Naive thymus-derived CD8-positive, alpha-beta T cell (primary cell): Measurements from ENCODE around the gene ALPK3. TPM values are rescaled to one million over a fixed set of nuclear protein-coding genes. Genes with fewer than 3 reads are reported as not detected.
A peak's percentile ranks its signal among the peaks of the same experiment; 100 is the strongest.

Experiments used
- ATAC-seq, 2 donors: fragments of 150-1000 bp; cut with Tn5 transposase in 1 of 2; sonication (Bioruptor Pico), chemical (Tn5 transposase) in 1 of 2; 1 replicate in 1 of 2; 2 replicates in 1 of 2; pipeline ENCODE4 v1.10.0; 2021; ENCODE audit warnings: mild to moderate bottlenecking in 2 of 2, moderate library complexity in 2 of 2
- POLR2A ChIA-PET: fragments of 350-600 bp; sonication (Branson Sonifier 250); formaldehyde crosslinking; loops from one replicate; lab custom pipeline; 2021; ENCODE audit warnings: antibody characterized with exemption; lab: Charles Lee
- DNase-seq, 10 donors: peaks; one replicate each; pipeline versions ENCODE4 v3.0.0 to v3.0.0-alpha.2; 2020 to 2022
- H3K27ac Mint-ChIP-seq, 10 donors: one replicate each; pipeline ENCODE4 v1.8.0; 2020 to 2022; ENCODE audit warnings: mild to moderate bottlenecking in 10 of 10, mixed read lengths in 10 of 10, moderate library complexity in 4 of 10, inconsistent platforms in 1 of 10
- H3K27me3 Mint-ChIP-seq, 5 donors: one replicate each; pipeline ENCODE4 v1.8.0; 2021 to 2022; ENCODE audit warnings: mixed read lengths in 5 of 5
- H3K36me3 Mint-ChIP-seq, 3 donors: one replicate each; pipeline ENCODE4 v1.8.0; 2020 to 2022; ENCODE audit warnings: mixed read lengths in 3 of 3, mild to moderate bottlenecking in 2 of 3, inconsistent platforms in 1 of 3
- H3K4me1 Mint-ChIP-seq, 4 donors: one replicate each; pipeline ENCODE4 v1.8.0; 2021 to 2022; ENCODE audit warnings: mixed read lengths in 4 of 4
- H3K4me3 Mint-ChIP-seq, 10 donors: one replicate each; pipeline ENCODE4 v1.8.0; 2020 to 2022; ENCODE audit warnings: mild to moderate bottlenecking in 10 of 10, mixed read lengths in 10 of 10, moderate library complexity in 6 of 10, inconsistent platforms in 1 of 10
- H3K9me3 Mint-ChIP-seq, 9 donors: one replicate each; pipeline ENCODE4 v1.8.0; 2020 to 2022; ENCODE audit warnings: mixed read lengths in 9 of 9, mild to moderate bottlenecking in 3 of 9, inconsistent platforms in 1 of 9, moderate library complexity in 1 of 9
- polyA plus RNA-seq, 3 donors: library from polyadenylated mRNA; unstranded; fragments of 300-500 nt; fragmentation: Illumina TruSeq; gene quantifications; one replicate each; pipeline ENCODE4 v1.2.3, GENCODE V29; 2021
- total RNA-seq, 8 experiments: library from RNA in 2 of 8; stranded (reverse) in 2 of 8; gene quantifications; one replicate each; pipeline ENCODE4 v1.2.3 and lab custom pipeline; 2021 to 2026

Gene ALPK3
- total and polyA plus RNA-seq, 5 experiments from 2014 or later = 0.01 to 0.29 (median 0.11) TPM; not detected in 2

DNA sequence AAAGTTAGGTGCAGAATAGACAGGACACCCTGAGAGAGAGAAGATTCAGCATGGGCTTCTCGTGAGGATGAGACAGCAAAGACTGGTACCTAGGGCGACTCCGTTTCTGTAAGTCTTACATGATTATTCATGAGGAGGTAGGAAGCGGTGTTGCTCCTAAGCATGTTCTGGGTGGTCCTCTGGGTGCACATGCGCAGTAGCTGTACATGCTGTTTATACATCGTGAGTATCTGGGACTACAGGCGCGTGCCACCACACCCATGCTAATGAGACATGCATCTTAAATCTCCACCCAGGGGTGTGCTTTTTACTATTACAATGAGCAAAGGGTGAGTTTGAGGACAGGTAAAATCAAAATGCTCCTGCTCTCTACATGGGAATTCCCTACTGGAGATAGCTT lies 12.3 kb downstream of the ALPK3 start:
- ATAC-seq (no peak), DNase-seq (no peak)
- no peaks in the 10 kb centered on the region for H3K4me1 Mint-ChIP-seq
- H3K9me3 Mint-ChIP-seq = no peaks in the 10 kb centered on the region
- H3K36me3 Mint-ChIP-seq = no peaks in the 10 kb centered on the region
- H3K27me3 Mint-ChIP-seq = peaks cover 0 to 2% (median 0%) of the 10 kb centered on the region in 5 donors
- H3K4me3 Mint-ChIP-seq = no peak overlapping the region
- POLR2A ChIA-PET = no interaction called here
- no peak overlapping the region for H3K27ac Mint-ChIP-seq

DNA sequence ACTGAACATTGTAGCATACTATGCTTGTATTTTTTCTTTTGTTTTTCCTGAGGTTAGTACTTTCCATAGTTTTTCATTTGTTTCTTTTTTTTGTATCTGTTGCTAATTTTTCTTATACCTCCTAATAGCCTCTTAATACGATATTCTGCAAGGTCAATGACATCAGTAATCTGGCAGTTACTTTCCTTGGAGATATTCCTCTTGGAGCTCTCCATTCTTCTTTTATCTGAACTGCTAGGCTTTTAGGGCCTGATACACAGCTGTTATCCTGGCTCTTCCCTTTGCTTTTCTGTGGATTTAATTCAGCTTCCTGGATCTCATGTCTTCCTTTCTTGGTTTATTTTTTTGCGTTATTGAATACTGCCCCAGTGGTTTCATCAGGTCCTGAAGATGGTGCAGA lies 12.9 kb downstream of the ALPK3 start:
- Mint-ChIP-seq H3K27ac (no peak overlapping the region), H3K4me3 (no peak overlapping the region), H3K9me3 (no peaks in the 10 kb centered on the region), H3K4me1 (no peaks in the 10 kb centered on the region), H3K36me3 (no peaks in the 10 kb centered on the region), H3K27me3 (peaks cover 0 to 2% (median 0%) of the 10 kb centered on the region in 5 donors)
- DNase-seq (no peak), ATAC-seq (no peak)
- POLR2A ChIA-PET = no interaction called here

DNA sequence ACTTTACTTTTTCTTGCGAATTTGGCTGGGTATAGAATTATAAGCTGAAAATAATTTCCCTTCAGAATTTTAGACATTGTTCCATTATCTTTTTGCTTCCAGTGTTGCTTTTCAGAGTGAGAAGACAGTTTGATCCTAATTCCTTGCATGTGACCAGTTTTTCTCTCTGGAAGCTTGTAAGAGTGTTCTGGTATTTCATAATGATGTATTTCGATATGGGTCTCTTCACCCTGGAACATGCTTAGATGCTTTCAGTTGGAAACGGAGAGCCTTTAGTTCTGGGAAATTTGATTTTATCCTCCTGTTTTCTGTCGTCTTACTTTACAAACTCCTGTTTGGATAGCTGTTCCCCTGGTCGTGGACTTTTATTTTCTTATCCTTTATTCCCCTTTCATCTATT lies 13.9 kb downstream of the ALPK3 start:
- Mint-ChIP-seq H3K4me1 (no peaks in the 10 kb centered on the region), H3K36me3 (no peaks in the 10 kb centered on the region), H3K27me3 (peaks cover 0 to 8% (median 2%) of the 10 kb centered on the region in 5 donors), H3K27ac (peak overlapping the region in 1 of 10 donors; percentile 45), H3K4me3 (no peak overlapping the region), H3K9me3 (no peaks in the 10 kb centered on the region)
- POLR2A ChIA-PET = no interaction called here
- DNase-seq (no peak), ATAC-seq (no peak)

DNA sequence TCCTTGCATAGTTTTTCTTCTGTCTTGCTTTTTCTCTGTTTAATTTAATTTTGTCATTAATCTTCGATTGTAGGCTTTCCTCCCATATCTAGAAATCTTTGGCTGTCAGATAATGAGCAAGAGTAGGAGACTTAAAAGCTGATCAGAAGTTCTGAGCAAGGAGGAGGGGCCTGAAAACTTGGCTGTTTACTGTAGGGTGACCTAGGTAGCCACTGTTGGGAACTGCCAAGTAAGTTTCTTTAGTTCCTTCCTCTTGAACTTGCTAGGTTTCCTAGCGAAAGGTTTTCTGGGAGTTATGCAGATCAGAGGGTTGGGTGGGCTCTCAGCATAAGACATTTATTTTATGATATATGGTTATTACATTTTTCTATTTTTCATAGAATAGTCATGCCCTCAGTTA lies 14.5 kb downstream of the ALPK3 start:
- H3K36me3 Mint-ChIP-seq = no peaks in the 10 kb centered on the region
- POLR2A ChIA-PET = no interaction called here
- no peak overlapping the region for H3K27ac Mint-ChIP-seq
- peaks cover 0 to 14% (median 2%) of the 10 kb centered on the region in 5 donors for H3K27me3 Mint-ChIP-seq
- H3K4me1 Mint-ChIP-seq = no peaks in the 10 kb centered on the region
- DNase-seq = no peak
- H3K4me3 Mint-ChIP-seq = no peak overlapping the region
- no peak for ATAC-seq
- H3K9me3 Mint-ChIP-seq = no peaks in the 10 kb centered on the region

DNA sequence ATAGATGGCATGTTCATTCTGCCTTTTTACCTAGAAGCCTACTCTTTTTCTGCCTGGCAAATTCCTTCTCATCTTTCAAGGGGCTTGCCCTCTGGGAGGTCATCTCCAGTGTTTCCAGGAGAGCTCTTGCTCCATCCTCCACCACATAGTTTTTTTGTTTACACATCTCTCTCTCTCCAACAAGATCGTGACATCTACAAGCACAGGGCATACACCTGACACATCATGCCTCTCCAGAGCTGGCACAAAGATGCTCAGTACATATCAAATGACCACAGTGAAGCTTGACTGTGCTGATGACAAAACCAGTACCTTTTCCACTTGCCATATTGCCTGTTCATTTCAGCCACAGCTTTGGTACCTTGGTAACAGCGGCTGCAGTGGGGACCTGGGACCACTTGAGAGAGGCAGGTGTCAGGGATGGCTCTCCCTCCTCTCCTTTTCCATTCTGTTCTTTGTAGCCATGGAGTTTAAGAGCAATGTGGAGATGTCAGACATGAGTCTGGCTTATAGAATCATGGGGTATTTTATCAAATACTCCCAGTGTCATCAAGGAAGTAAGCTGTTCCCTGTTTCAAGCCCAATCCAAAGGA lies 15.4 kb downstream of the ALPK3 start:
- Mint-ChIP-seq H3K9me3 (no peaks in the 10 kb centered on the region), H3K27ac (no peak overlapping the region), H3K27me3 (peaks cover 0 to 15% (median 2%) of the 10 kb centered on the region in 5 donors), H3K36me3 (no peaks in the 10 kb centered on the region), H3K4me1 (no peaks in the 10 kb centered on the region), H3K4me3 (no peak overlapping the region)
- ATAC-seq (no peak), DNase-seq (no peak)
- POLR2A ChIA-PET = no interaction called here

DNA sequence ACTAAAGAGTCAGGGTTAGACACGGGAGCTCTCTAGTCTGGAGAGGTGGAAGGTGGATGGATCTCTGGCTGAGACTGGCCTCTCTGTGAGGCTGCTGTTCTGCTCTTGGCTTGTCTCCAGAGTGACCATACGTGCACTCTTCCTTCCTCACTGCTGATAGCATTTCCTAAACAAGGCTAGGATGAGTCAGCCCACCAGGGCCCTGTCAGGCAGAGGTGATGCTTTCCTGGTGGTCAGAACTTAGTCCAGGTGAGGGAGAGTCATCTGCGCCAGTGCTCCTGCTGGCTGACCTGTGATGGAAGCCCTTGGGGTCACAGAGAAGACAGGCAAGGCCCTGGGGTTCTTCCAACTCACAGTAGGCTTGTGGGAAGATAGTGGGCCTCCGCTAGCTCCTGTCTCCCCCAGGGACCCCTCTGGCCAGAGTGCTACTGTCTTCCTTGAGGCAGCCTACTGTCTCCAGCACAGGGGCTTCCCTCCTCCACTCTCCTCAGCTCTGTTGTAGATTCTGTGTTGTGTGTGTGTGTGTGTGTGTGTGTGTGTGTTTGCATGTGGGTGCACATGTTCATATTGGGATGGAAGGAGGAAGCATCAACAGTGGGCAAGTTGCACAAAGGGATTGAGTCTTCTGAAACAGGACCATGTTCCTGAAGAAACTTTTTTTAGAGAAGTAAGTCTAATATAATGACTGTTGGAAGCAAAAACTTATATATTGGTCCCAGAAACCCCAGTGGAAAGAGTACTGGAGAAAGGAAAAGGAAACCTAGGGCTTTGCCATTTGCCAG lies 16.5 kb downstream of the ALPK3 start:
- Mint-ChIP-seq H3K9me3 (no peaks in the 10 kb centered on the region), H3K4me3 (no peak overlapping the region), H3K27ac (peak overlapping the region in 1 of 10 donors; percentile 24), H3K27me3 (peaks cover 0 to 15% (median 4%) of the 10 kb centered on the region in 5 donors), H3K36me3 (no peaks in the 10 kb centered on the region), H3K4me1 (no peaks in the 10 kb centered on the region)
- ATAC-seq (no peak), DNase-seq (no peak)
- POLR2A ChIA-PET = no interaction called here

DNA sequence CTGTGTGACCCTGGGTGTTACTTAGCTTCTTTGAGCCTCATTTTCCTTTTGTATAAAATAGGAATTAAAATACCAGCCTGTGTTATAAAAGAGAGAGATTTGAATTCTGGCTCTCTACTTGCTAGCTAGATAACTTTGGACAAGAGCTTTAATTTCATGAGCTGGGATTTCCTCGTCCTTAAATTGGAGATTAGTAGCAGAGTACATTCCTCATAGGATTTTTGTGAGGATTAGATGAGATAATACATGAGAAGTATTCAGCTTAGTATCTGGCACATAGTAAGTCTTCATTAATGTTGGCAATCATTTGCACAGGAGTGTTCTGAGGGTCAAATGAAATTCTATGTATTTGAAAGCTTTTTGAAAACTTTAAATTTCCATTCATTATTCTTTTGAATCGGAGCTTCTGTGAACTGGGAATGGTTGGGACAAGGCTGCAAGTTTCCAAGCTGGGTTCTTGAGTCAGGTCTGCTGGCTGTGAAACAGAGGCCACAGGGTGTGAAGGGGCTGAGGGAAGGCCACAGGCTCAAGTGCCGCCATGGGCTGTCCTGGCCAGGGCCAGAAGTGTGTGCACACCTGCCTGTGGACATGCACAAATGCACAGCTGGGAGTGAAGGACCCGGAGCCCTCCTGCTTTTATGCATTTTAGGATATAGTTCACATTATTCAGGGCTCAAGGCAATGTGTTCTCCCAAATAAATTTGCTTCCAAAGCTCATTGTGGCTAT lies 17.2 kb downstream of the ALPK3 start:
- H3K27me3 Mint-ChIP-seq = peaks cover 0 to 15% (median 4%) of the 10 kb centered on the region in 5 donors
- no peak for ATAC-seq
- H3K27ac Mint-ChIP-seq = no peak overlapping the region
- no peak overlapping the region for H3K4me3 Mint-ChIP-seq
- POLR2A ChIA-PET = no interaction called here
- H3K9me3 Mint-ChIP-seq = no peaks in the 10 kb centered on the region
- no peak for DNase-seq
- H3K36me3 Mint-ChIP-seq = no peaks in the 10 kb centered on the region
- no peaks in the 10 kb centered on the region for H3K4me1 Mint-ChIP-seq

DNA sequence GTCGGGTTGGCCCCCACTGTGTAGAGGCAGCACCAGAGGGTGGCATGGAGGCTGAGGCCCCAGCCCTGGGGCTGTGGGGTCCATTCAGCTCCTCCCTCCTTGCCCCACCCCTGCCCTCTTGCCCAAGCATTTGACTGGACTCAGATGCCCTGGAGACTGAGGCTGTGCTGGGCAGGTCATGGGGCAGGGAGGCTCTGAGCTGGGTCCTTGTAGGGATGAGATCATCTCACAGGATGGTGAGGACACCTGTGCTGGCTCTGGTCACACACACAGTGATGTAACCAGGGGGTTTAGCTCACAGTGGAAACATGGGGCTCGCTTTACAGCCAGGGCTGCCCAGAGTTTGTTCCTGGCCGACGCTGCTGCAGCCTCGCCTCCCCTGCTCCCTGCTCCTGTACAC lies 17.8 kb downstream of the ALPK3 start:
- Mint-ChIP-seq H3K4me3 (no peak overlapping the region), H3K36me3 (no peaks in the 10 kb centered on the region), H3K27me3 (peaks cover 0 to 15% (median 4%) of the 10 kb centered on the region in 5 donors), H3K9me3 (no peaks in the 10 kb centered on the region), H3K4me1 (no peaks in the 10 kb centered on the region), H3K27ac (no peak overlapping the region)
- ATAC-seq = no peak
- POLR2A ChIA-PET = no interaction called here
- no peak for DNase-seq

DNA sequence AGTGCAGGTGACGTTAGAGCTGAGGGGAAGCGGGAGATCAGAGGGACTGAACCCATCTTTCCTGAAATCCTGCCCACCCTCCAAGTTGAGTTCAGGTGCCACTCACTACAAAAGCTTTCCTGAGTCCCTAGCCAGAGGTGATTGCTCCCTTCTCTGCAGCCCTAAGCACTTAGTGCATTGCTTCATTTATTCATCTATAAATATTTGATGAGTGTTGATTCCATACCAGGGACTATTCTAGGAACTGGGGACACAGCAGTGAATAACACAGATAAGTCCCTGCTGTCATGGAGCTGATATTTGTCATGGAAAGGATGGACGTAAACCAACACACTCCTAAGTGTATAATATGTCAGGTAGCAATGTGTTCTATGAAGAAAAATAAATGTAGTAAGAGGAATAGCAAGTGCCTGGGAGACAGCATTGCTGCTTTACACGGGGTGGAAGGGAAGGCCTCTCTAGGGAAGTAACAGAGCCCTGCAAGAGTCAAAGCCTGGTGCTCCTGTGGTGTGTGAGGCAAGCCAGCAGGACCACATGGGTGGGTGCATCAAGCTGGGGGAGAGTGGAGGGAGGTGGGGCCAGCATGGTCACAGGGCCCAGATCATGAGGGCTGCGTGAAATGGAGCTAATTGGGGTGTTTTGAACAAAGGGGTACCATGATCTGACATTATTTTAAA lies 18.6 kb downstream of the ALPK3 start:
- Mint-ChIP-seq H3K36me3 (no peaks in the 10 kb centered on the region), H3K4me3 (no peak overlapping the region), H3K9me3 (no peaks in the 10 kb centered on the region), H3K27ac (peak overlapping the region in 1 of 10 donors; percentile 26), H3K4me1 (no peaks in the 10 kb centered on the region), H3K27me3 (peaks cover 0 to 15% (median 4%) of the 10 kb centered on the region in 5 donors)
- DNase-seq (no peak), ATAC-seq (no peak)
- POLR2A ChIA-PET = no interaction called here

DNA sequence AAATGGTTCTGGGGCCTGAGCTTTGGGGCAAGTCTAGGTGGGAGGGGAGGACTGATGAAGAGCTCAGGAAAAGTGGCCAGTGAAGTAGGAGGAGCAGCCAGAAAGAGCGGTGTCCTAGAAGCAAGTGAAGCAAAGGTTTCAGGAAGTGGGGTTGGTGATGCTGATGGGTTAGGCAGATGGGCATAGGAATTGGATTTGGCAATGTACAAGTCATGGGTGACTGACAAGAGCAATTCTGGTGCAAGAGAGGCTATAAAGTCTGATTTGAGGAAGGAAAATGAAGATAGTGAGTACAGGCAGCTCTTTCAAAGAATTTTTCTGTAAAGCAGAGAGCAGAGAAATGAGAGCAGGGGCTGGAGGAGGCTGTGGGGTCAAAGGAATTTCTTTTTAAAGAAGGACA lies 19.7 kb downstream of the ALPK3 start:
- H3K27ac Mint-ChIP-seq = peak overlapping the region in 1 of 10 donors; percentile 2
- no peaks in the 10 kb centered on the region for H3K9me3 Mint-ChIP-seq
- H3K36me3 Mint-ChIP-seq = no peaks in the 10 kb centered on the region
- DNase-seq (no peak), ATAC-seq (no peak)
- H3K4me1 Mint-ChIP-seq = no peaks in the 10 kb centered on the region
- no peak overlapping the region for H3K4me3 Mint-ChIP-seq
- H3K27me3 Mint-ChIP-seq = peaks cover 0 to 16% (median 4%) of the 10 kb centered on the region in 5 donors
- POLR2A ChIA-PET = no interaction called here

DNA sequence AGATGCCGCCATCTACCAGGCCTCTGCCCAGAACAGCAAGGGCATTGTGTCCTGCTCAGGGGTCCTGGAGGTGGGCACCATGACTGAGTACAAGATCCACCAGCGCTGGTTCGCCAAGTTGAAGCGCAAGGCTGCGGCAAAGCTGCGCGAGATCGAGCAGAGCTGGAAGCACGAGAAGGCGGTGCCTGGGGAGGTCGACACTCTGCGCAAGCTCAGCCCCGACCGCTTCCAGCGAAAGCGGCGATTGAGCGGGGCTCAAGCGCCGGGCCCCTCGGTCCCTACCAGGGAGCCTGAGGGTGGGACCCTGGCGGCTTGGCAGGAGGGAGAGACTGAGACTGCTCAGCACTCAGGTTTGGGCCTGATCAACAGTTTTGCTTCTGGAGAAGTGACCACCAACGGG lies 22.6 kb downstream of the ALPK3 start:
- POLR2A ChIA-PET = no interaction called here
- H3K27ac Mint-ChIP-seq = no peak overlapping the region

DNA sequence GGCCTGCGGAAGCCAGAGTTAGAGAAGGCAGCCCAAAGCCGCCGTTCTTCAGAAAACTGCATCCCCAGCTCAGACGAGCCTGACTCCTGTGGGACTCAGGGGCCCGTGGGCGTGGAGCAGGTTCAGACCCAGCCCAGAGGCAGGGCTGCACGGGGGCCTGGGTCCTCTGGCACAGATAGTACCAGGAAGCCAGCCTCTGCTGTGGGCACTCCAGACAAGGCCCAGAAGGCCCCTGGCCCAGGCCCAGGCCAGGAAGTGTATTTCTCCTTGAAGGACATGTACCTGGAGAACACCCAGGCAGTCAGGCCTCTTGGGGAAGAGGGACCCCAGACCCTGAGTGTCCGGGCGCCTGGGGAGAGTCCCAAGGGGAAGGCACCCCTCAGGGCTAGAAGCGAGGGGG lies 23.1 kb downstream of the ALPK3 start:
- Mint-ChIP-seq H3K27me3 (peaks cover 0 to 23% (median 4%) of the 10 kb centered on the region in 5 donors), H3K27ac (no peak overlapping the region), H3K4me1 (no peaks in the 10 kb centered on the region), H3K9me3 (no peaks in the 10 kb centered on the region), H3K4me3 (no peak overlapping the region), H3K36me3 (no peaks in the 10 kb centered on the region)
- no peak for ATAC-seq
- POLR2A ChIA-PET = no interaction called here
- DNase-seq = no peak

More for the DNA sequence above, 22.6 kb downstream of the ALPK3 start:
- H3K27me3 Mint-ChIP-seq = peaks cover 0 to 24% (median 4%) of the 10 kb centered on the region in 5 donors
- H3K36me3 Mint-ChIP-seq = no peaks in the 10 kb centered on the region
- no peak overlapping the region for H3K4me3 Mint-ChIP-seq
- no peaks in the 10 kb centered on the region for H3K9me3 Mint-ChIP-seq
- no peak for DNase-seq
- H3K4me1 Mint-ChIP-seq = no peaks in the 10 kb centered on the region
- ATAC-seq = no peak
